T-helper 17 cell (primary cell): Measurements from ENCODE around the gene HOXA3. TPM values are rescaled to one million over a fixed set of nuclear protein-coding genes. Genes with fewer than 3 reads are reported as not detected.

ENCODE experiments used
- ATAC-seq: fragments of 150-1000 bp; cut with Tn5 transposase; 2 replicates; pipeline ENCODE4 v1.10.0; 2021; ENCODE audit warnings: mild to moderate bottlenecking, moderate library complexity
- DNase-seq, 3 donors: peaks; one replicate each; pipeline versions ENCODE4 v3.0.0 to v3.0.0-alpha.2; 2020 to 2021
- H3K9me3 ChIP-seq: one replicate; pipeline ENCODE4 v1.7.0; 2013; ENCODE audit warnings: low read length, mild to moderate bottlenecking; ENCODE audit not compliant: control insufficient read depth, poor library complexity, severe bottlenecking
- H3K27ac Mint-ChIP-seq: one replicate; pipeline ENCODE4 v1.8.0; 2022; ENCODE audit warnings: mild to moderate bottlenecking, moderate library complexity, mixed read lengths
- H3K27me3 Mint-ChIP-seq: one replicate; pipeline ENCODE4 v1.8.0; 2022; ENCODE audit warnings: mixed read lengths
- H3K36me3 Mint-ChIP-seq: one replicate; pipeline ENCODE4 v1.8.0; 2022; ENCODE audit warnings: low read depth, mixed read lengths
- H3K4me1 Mint-ChIP-seq: one replicate; pipeline ENCODE4 v1.8.0; 2022; ENCODE audit warnings: mild to moderate bottlenecking, mixed read lengths
- H3K4me3 Mint-ChIP-seq: one replicate; pipeline ENCODE4 v1.8.0; 2022; ENCODE audit warnings: mild to moderate bottlenecking, moderate library complexity, mixed read lengths
- total RNA-seq, 4 donors: library from RNA in 2 of 4; stranded (reverse) in 2 of 4; gene quantifications; one replicate each; pipeline ENCODE4 v1.2.3 and lab custom pipeline; 2022 to 2026

HOXA3 gene
- total RNA-seq, 2 donors from 2014 or later = not detected

- ATAC-seq (peak; percentile 39), DNase-seq (no peak)
- peak overlapping the region; percentile 75 for H3K4me3 Mint-ChIP-seq
- no peaks in the 10 kb centered on the region for H3K4me1 Mint-ChIP-seq
- H3K36me3 Mint-ChIP-seq = no peaks in the 10 kb centered on the region
- H3K9me3 ChIP-seq = peaks cover 2% of the 10 kb centered on the region
- H3K27me3 Mint-ChIP-seq = peaks cover 77% of the 10 kb centered on the region
- no peak overlapping the region for H3K27ac Mint-ChIP-seq
Measured at GRCh38 chr7:27129729-27130539, 22.4 kb downstream of the HOXA3 start.

GRCh38 chr7:27128776-27129728 lies 23.3 kb downstream of the HOXA3 start:
- H3K9me3 ChIP-seq = peaks cover 2% of the 10 kb centered on the region
- no peaks in the 10 kb centered on the region for H3K4me1 Mint-ChIP-seq
- DNase-seq (no peak), ATAC-seq (no peak)
- H3K27ac Mint-ChIP-seq = no peak overlapping the region
- H3K36me3 Mint-ChIP-seq = no peaks in the 10 kb centered on the region
- H3K27me3 Mint-ChIP-seq = peaks cover 77% of the 10 kb centered on the region
- no peak overlapping the region for H3K4me3 Mint-ChIP-seq

GRCh38 chr7:27128034-27128433 lies 24.3 kb downstream of the HOXA3 start:
- no peaks in the 10 kb centered on the region for H3K4me1 Mint-ChIP-seq
- H3K27me3 Mint-ChIP-seq = peaks cover 77% of the 10 kb centered on the region
- H3K4me3 Mint-ChIP-seq = no peak overlapping the region

DNA sequence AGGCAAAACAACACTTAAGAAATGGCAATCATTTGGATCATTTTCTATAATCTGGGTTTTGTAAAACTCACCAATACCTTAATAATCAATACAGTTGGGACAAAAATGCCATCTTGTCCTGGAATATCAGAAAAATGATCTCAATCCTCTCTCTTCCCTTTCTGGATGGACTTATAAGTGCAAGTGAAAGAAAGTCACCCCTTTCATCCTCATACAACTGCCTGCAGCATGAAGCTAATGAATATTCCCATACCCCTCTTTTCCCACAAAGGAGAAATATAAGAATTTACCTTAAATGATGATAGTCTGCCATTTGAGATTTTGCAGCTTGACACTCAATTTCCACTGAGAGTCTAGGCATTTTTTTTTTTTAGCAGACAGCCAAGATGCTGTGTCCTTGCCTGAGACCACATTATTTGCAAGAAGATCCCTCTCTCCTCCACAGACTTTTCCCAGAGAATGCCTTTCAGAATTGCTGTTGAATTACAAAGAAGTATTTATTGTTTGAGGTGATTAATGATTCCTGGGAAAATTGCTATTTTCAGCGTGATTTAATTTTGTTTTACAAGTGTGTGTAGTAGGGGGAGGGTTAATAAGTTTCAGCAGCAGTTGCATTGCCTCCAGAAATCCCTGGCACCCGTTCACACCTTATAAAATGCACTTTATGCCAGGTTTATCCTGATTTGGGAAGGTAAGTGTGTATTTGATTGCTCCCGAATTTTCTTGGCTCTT lies 25.6 kb downstream of the HOXA3 start:
- H3K4me1 Mint-ChIP-seq = no peaks in the 10 kb centered on the region
- H3K27me3 Mint-ChIP-seq = peaks cover 70% of the 10 kb centered on the region
- H3K36me3 Mint-ChIP-seq = no peaks in the 10 kb centered on the region
- no peak overlapping the region for H3K27ac Mint-ChIP-seq
- DNase-seq (no peak), ATAC-seq (no peak)
- H3K9me3 ChIP-seq = peaks cover 2% of the 10 kb centered on the region
- H3K4me3 Mint-ChIP-seq = no peak overlapping the region

More at GRCh38 chr7:27128034-27128433, 24.3 kb downstream of the HOXA3 start:
- H3K27ac Mint-ChIP-seq = no peak overlapping the region
- no peaks in the 10 kb centered on the region for H3K36me3 Mint-ChIP-seq
- DNase-seq (no peak), ATAC-seq (no peak)
- H3K9me3 ChIP-seq = peaks cover 2% of the 10 kb centered on the region

DNA sequence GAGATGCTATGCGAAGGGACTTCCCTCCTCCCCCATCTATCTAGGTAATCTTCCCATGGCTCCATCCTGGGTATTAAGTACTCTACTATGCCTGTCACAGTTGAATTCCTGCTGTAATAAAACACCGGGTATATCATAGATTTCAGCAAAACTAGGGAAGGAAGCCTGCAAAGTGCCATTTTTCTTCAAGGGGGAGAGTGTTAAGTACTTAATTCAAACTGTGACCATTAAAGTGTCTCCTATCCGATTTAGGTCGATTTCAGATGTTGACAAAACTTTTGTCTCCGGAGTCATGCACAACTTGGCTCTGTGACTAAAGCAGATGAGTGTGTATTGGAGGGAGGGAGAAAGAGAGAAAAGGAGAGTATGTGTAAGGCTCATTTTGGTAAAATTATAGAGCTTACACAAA lies 26.4 kb downstream of the HOXA3 start:
- Mint-ChIP-seq H3K27ac (no peak overlapping the region), H3K4me1 (no peaks in the 10 kb centered on the region), H3K36me3 (no peaks in the 10 kb centered on the region), H3K27me3 (peaks cover 66% of the 10 kb centered on the region), H3K4me3 (no peak overlapping the region)
- DNase-seq (no peak), ATAC-seq (no peak)
- H3K9me3 ChIP-seq = peaks cover 2% of the 10 kb centered on the region

- ATAC-seq (no peak), DNase-seq (no peak)
- H3K4me3 Mint-ChIP-seq = no peak overlapping the region
- H3K27ac Mint-ChIP-seq = no peak overlapping the region
- no peaks in the 10 kb centered on the region for H3K4me1 Mint-ChIP-seq
- peaks cover 67% of the 10 kb centered on the region for H3K27me3 Mint-ChIP-seq
- H3K36me3 Mint-ChIP-seq = no peaks in the 10 kb centered on the region
- H3K9me3 ChIP-seq = peaks cover 2% of the 10 kb centered on the region
Measured at GRCh38 chr7:27124902-27125689, 27.3 kb downstream of the HOXA3 start.

- H3K9me3 ChIP-seq = peaks cover 2% of the 10 kb centered on the region
- H3K27ac Mint-ChIP-seq = no peak overlapping the region
- ATAC-seq (no peak), DNase-seq (no peak)
- H3K36me3 Mint-ChIP-seq = no peaks in the 10 kb centered on the region
- H3K4me1 Mint-ChIP-seq = no peaks in the 10 kb centered on the region
- H3K4me3 Mint-ChIP-seq = no peak overlapping the region
- peaks cover 72% of the 10 kb centered on the region for H3K27me3 Mint-ChIP-seq
Measured at GRCh38 chr7:27124096-27124901, 28.1 kb downstream of the HOXA3 start.

GRCh38 chr7:27123477-27124053 lies 28.8 kb downstream of the HOXA3 start:
- H3K27ac Mint-ChIP-seq = no peak overlapping the region
- no peaks in the 10 kb centered on the region for H3K4me1 Mint-ChIP-seq

DNA sequence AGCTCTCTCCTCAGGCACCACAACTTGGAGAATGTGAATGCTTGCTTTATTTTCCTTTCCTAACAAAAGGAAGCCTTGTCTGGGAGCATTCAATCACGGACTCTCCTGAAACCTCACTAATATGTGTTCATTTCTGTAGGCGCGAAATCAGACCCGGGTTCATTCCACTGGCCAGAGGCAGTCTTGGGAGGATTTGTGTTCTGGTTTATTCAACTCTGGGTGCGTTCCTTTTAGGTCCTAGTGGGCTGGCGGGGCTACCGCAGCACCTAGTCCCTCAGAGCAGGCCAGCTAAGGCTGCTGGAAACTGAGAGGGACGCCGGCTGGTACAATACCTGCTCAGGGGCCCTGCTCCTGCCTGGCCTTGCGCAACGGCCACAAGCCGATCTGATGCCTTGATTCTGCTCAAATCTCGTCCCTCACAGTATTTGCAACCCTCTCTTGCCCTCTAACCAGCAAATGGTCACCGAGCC lies 29.3 kb downstream of the HOXA3 start:
- H3K9me3 ChIP-seq = peaks cover 2% of the 10 kb centered on the region
- DNase-seq (no peak), ATAC-seq (no peak)
- Mint-ChIP-seq H3K4me3 (no peak overlapping the region), H3K4me1 (no peaks in the 10 kb centered on the region), H3K27me3 (peaks cover 69% of the 10 kb centered on the region), H3K36me3 (no peaks in the 10 kb centered on the region), H3K27ac (no peak overlapping the region)

More at GRCh38 chr7:27123477-27124053, 28.8 kb downstream of the HOXA3 start:
- peaks cover 2% of the 10 kb centered on the region for H3K9me3 ChIP-seq
- no peak for DNase-seq
- no peaks in the 10 kb centered on the region for H3K36me3 Mint-ChIP-seq
- no peak for ATAC-seq
- H3K4me3 Mint-ChIP-seq = peak overlapping the region; percentile 3
- H3K27me3 Mint-ChIP-seq = peaks cover 70% of the 10 kb centered on the region

- Mint-ChIP-seq H3K4me3 (no peak overlapping the region), H3K4me1 (no peaks in the 10 kb centered on the region), H3K36me3 (no peaks in the 10 kb centered on the region), H3K27me3 (peaks cover 66% of the 10 kb centered on the region), H3K27ac (no peak overlapping the region)
- no peak for ATAC-seq
- peaks cover 2% of the 10 kb centered on the region for H3K9me3 ChIP-seq
- no peak for DNase-seq
Measured at GRCh38 chr7:27122077-27122910, 30.1 kb downstream of the HOXA3 start.

- Mint-ChIP-seq H3K27ac (no peak overlapping the region), H3K27me3 (peaks cover 64% of the 10 kb centered on the region), H3K4me3 (no peak overlapping the region), H3K36me3 (no peaks in the 10 kb centered on the region), H3K4me1 (no peaks in the 10 kb centered on the region)
- ATAC-seq = no peak
- H3K9me3 ChIP-seq = peaks cover 2% of the 10 kb centered on the region
- no peak for DNase-seq
Measured at GRCh38 chr7:27121684-27122076, 30.7 kb downstream of the HOXA3 start.
